ENCODE measurements around the gene INTU.

Gene INTU

GRCh38 chr4:127748957-127749356, 116.2 kb downstream of the INTU start:
- DNase-seq (ENCODE audit: low spot score), result no peak

DNA sequence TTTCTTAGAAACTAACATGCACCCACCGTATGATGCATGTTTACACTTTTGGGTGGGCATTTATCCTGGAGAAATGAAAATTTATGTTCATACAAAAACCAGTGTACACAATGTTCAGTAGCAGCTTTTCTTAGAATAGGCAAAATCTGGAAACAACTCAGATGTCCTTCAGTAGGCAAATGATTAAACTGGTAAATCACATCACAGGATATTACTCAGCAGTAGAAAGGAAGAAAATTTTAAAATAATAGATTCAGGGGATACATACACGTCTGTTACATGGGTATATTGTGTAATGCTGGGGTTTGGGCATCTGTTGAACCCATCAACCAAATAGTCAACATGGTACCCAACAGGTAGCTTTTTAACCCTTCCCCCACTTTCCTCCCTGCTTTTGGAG, 124.1 kb downstream of the INTU start:
- peak; percentile 56 for DNase-seq (ENCODE audit: low spot score)

DNA sequence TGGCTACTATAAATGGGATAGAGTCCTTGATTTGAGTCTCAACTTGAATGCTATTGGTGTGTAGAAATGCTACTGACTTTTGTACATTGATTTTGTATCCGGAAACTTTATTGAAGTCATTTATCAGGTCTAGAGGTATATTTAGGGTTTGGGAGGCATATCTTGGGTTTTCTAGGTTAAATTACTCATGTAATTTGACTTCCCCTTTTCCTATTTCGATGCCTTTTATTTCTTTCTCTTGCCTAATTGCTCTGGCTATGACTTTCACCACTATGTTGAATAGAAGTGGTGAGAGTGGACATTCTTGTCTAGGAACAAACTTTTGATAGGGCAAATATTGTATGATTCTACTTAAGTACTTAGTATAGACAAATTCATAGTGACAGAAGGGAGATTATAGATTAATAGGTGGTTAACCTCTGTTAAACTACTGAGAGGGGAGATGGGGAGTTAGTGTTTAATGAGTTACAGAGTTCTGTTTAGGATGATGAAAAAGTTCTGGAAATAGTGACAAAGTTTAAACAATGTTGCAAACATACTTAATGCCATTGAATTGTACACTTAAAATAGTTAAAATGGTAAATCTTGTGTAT, 126.6 kb downstream of the INTU start:
- peak; percentile 26 for DNase-seq (ENCODE audit: low spot score)

DNA sequence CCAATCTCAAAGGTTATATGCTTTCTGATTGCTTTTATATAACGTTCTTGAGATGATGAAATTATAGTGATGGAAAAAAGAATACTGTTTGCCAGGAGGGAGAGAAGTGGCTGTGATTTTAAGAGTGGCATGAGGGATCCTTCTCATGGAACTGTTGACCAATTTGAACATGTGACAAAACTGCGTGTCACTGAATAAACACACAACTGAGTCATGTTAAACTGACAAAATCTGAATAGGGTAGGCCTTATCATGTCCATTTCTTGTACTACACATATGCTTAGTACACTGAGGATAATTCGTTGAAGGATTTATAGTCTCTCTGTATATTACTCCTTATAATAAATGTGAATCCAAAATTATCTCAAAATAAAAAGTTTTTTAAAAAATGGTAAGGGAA, 127.1 kb downstream of the INTU start:
- DNase-seq (ENCODE audit: low spot score), result peak; percentile 58

- DNase-seq (ENCODE audit: low spot score), result no peak
Observed at GRCh38 chr4:127771535-127772275, 138.9 kb downstream of the INTU start.

DNA sequence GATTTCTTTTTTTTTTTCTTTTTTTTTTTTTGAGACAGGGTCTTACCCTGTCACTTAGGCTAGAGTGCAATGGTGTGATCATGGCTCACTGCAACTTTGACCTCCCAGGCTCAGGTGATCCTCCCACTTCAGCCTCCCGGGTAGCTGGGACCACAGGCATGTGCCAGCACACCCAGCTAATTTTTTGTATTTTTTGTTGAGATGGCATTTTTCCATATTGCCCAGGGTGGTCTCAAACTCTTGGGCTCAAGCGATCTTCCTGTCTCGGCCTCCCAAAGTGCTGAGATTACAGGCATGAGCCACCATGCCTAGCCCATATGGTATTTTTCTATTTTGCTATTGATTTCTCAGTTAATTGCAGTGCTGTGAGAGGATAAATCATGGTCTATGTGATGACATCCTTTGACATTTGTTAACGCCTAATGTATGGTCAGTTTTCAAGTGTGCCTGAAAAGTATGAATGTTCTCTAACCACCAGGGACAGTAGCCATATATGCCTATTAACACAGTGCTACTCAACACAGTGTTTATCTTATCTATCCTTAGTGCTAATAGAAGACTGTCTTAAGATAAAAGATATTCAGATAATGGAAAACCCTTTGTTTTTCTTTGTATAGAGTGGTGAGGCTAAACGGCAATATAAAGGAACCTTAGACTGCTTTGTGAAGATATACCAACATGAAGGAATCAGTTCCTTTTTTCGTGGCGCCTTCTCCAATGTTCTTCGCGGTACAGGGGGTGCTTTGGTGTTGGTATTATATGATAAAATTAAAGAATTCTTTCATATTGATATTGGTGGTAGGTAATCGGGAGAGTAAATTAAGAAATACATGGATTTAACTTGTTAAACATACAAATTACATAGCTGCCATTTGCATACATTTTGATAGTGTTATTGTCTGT, 140.3 kb downstream of the INTU start:
- DNase-seq (ENCODE audit: low spot score), result no peak

DNA sequence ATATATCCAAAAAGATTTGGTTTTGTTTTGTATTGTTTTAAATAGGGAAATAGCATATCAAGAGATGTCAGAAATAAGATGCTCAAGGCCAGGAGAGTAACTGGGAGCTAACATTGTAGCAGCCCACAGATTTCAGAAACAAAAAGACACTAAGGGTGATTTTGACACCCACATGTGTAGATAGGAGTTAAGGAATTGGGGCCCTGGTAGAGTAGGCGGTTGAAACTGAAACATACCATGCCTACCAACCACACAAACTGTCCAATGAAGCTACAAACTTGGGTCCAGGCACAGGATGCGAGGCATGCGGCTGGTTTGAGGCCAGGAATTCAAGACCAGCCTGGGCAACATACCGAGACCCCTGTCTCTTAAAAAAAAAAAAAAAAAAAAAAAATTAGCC, 143.1 kb downstream of the INTU start:
- no peak for DNase-seq (ENCODE audit: low spot score)

All from kidney tubule cell (primary cell).